A375 (cell line): Measurements from ENCODE around the gene LRRC56. TPM values are rescaled to one million over a fixed set of nuclear protein-coding genes. Genes with fewer than 3 reads are reported as not detected.

Experiments
- small RNA-seq: library from RNA; depleted of rRNA; stranded (forward); fragments of <200 nt; gene quantifications from one replicate; pipeline ENCODE3, GENCODE V24; 2014
- total RNA-seq: library from RNA; depleted of rRNA; stranded (reverse); fragments of >200 nt; shearing (Covaris generic); gene quantifications from 2 replicates; pipeline ENCODE4 v1.2.3, GENCODE V29; 2014; rRNA removed

The LRRC56 gene, protein sequence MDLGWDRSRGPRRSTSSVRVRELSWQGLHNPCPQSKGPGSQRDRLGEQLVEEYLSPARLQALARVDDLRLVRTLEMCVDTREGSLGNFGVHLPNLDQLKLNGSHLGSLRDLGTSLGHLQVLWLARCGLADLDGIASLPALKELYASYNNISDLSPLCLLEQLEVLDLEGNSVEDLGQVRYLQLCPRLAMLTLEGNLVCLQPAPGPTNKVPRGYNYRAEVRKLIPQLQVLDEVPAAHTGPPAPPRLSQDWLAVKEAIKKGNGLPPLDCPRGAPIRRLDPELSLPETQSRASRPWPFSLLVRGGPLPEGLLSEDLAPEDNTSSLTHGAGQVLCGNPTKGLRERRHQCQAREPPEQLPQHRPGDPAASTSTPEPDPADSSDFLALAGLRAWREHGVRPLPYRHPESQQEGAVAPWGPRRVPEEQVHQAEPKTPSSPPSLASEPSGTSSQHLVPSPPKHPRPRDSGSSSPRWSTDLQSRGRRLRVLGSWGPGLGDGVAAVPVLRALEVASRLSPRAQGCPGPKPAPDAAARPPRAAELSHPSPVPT
- total RNA-seq, result 2.8 TPM in 2 replicates

GRCh38 chr11:536841-537621 is at the start of gene LRRC56:
Gene LRRC56, plus strand, starts transcription at chr11:537527. Its CDS starts 3,158 bp downstream, at chr11:540685.

DNA sequence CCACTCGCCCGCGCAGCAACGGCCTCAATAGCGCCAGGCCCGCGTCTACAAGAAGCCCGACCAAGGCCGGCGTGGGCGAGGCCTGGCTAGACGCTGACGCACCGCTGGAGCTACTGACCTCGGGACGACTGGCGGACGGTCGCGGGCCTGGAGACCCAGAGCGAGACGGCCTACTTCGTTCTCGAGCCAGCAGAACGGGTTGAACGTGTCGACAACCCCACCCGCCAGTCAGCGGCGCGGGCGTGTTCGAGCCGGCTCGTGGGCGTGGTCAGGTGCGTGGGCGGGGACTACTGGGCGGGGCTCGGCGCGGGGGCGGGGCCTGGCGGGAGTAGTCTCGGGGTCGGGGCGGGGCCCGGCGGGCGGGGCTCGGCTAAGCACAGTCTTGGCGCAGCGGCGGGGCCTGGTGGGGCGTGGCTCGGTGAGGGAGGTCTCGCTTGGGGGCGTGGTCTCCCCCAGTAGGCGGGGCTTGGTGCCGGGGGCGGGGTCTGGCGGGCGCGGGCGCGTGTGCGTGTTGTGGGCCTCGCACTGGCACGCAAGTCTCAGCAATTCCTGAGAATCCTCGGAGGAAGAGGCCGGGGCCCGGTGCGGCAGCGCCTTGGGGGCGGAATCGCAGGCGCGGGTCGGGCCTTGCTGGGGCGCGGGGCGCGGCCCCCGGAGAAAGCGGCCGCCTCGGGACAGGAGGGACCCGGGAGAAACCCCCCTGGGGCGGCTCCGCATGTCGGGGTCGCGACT is 30.2 kb upstream of the LRRC56 start, which contains the start of gene RNH1:
RNH1 (minus strand) TSS at position 248 of the 732 bp plus-strand sequence. CDS start 5,080 bp downstream, outside the sequence.

DNA sequence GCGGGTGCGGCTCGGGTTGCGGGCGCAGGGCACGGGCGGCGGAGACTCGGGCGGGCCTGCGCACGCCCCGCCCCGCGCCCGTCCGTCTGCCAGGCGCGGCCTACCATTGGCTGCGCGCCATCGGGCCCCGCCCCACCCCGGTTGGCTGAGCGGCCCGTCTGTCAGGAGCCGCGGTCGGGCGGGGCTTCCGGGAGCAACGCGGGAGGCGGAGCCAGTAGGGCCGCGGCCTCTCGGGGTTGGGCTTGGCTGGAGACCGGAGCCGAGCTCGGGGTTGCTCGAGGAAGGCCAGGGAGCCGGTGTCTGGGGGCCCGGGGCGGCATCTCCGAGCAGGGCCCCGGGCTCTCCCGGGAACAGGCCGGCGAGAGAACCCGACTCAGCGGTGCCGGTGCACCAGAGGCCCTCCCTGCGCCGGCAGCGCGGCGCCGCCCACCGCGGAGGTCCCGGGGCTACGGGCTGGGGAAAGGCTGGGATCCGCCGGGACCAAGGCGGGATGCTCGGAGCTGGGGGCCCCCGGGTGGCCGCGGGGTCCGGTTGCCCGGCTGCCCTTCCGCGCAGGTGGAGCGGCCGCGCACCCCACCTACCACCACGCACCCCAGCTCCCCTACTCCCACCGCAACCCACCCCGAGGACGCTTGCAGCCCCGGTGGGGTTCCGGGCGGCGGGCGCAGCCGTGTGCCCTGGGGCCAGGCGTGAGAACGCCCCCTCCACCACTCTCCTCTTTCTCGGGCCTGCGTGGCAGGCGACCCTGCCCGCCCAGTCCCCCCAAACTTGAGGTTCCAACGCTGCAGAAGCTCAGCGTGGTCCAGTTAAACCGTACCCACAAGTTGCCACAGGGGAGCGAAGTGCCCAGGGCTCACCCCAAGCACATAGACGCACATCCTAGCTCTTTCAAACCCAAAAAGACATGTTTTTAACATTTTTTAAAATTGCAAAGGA is 1.5 kb upstream of the LRRC56 start, which contains the start of gene HRAS:
HRAS (minus strand) TSS at position 58 of the 936 bp plus-strand sequence.

DNA sequence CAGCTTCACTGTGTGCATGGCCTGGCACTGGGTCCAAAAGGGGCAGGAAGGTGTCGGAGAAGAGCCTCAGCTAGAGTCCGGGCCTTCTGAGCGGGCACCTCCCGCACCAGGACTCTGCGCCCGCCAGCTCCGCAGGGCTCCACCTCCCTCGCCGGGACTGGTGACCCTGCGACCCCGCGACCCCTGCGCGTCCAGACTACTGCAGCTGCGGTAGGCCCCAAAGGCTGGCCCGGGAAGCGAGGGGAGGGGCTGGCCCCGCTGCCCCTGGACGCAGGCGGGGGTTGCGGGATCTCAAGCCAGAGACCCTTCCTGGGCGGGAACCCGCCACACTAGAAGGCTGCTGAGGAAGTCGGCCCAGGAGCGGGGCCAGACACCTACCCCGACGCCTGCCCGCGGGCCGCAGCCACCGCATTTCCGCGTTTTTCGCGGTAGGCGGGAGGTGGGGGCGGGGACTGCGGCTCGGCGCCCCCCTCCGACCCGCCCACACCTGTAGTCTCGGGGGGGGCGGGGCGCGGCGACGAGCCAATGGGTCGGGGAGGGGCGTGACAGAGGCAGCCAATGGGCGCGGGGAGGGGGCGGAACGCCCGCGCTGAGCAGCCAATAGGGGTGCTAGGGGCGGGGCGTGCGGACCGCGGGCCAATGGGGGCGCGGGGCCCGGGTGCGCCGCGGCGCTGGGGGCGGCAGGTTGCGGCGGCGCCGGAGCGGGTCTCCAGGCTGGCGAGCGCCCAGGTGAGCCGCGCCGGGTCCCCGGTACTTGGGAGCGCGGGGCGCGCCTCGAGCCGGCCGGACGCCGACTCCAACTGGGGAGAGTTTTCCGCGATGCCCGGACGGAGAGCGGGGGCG is 23.2 kb downstream of the LRRC56 start, which contains the start of the genes LMNTD2 and RASSF7:
LMNTD2 (minus strand) TSS at position 434 of the 843 bp plus-strand sequence; CDS start at position 412, 22 bp downstream.
RASSF7 (plus strand) TSS at position 666 of the 843 bp plus-strand sequence. CDS start 799 bp downstream, outside the sequence.

GRCh38 chr11:575996-576768 is 38.9 kb downstream of the LRRC56 start, which contains the start of gene PHRF1:
Gene PHRF1, plus strand, starts transcription at chr11:576470. Its CDS starts 5,043 bp downstream, at chr11:581513.

Small RNA genes lying within 50 kb of the gene (small RNA-seq; reads per million reads assigned to genes)
- 2.5 reads per million, percentile 77 among the genes with 10 or more reads in this experiment for gene MIR210

Other genes starting within 250 kb of the LRRC56 start
- gene PGGHG, start 248.4 kb upstream of the LRRC56 start, total RNA-seq, result 15.1 and 16.4 TPM in 2 replicates
- gene IFITM5, start 238.0 kb upstream of the LRRC56 start, total RNA-seq, result not detected in 2 replicates
- gene IFITM2, start 229.7 kb upstream of the LRRC56 start, total RNA-seq, result 15.1 and 25.4 TPM in 2 replicates
- 3.9 and 4.5 TPM in 2 replicates for gene IFITM1, start 223.5 kb upstream of the LRRC56 start, total RNA-seq
- gene IFITM3, start 216.7 kb upstream of the LRRC56 start, total RNA-seq, result 70.9 and 105 TPM in 2 replicates
- 42.6 and 50.4 TPM in 2 replicates for gene B4GALNT4, start 168.0 kb upstream of the LRRC56 start, total RNA-seq
- gene PKP3, start 143.3 kb upstream of the LRRC56 start, total RNA-seq, result 31.2 and 33.4 TPM in 2 replicates
- 50.6 and 74.5 TPM in 2 replicates for gene SIGIRR, start 122.5 kb upstream of the LRRC56 start, total RNA-seq
- 0.13 TPM in 1 of 2 replicates, not detected in the other for gene ANO9, start 95.5 kb upstream of the LRRC56 start, total RNA-seq
- 22.3 and 37.3 TPM in 2 replicates for gene PTDSS2, start 87.2 kb upstream of the LRRC56 start, total RNA-seq
- gene RNH1, start 30.3 kb upstream of the LRRC56 start, total RNA-seq, result 165 and 173 TPM in 2 replicates
- gene HRAS, start 2.0 kb upstream of the LRRC56 start, total RNA-seq, result 84.1 and 89.3 TPM in 2 replicates
- 2.3 and 3.5 TPM in 2 replicates for gene LMNTD2, start 23.2 kb downstream of the LRRC56 start, total RNA-seq
- gene RASSF7, start 23.4 kb downstream of the LRRC56 start, total RNA-seq, result 19.1 and 21.2 TPM in 2 replicates
- gene PHRF1, start 38.9 kb downstream of the LRRC56 start, total RNA-seq, result 29.5 and 31.6 TPM in 2 replicates
- 8.1 and 10.7 TPM in 2 replicates for gene IRF7, start 78.4 kb downstream of the LRRC56 start, total RNA-seq
- gene CDHR5, start 87.4 kb downstream of the LRRC56 start, total RNA-seq, result not detected in 2 replicates
- gene SCT, start 89.7 kb downstream of the LRRC56 start, total RNA-seq, result not detected in 2 replicates
- gene DRD4, start 99.7 kb downstream of the LRRC56 start, total RNA-seq, result 0.19 TPM in 1 of 2 replicates, not detected in the other
- 43.5 and 45.1 TPM in 2 replicates for gene DEAF1, start 157.7 kb downstream of the LRRC56 start, total RNA-seq
- 14.2 and 18.2 TPM in 2 replicates for gene TMEM80, start 158.3 kb downstream of the LRRC56 start, total RNA-seq
- 30.5 and 31.8 TPM in 2 replicates for gene EPS8L2, start 168.7 kb downstream of the LRRC56 start, total RNA-seq
- 109 and 117 TPM in 2 replicates for gene TALDO1, start 209.9 kb downstream of the LRRC56 start, total RNA-seq
- 24.0 and 30.7 TPM in 2 replicates for gene GATD1, start 240.0 kb downstream of the LRRC56 start, total RNA-seq